ENCODE results near the gene PPP4R1.
"Not testable (repeated sequence)": the region's sequence is repeated elsewhere in the genome, so short reads cannot be mapped to it uniquely, and the experiment has no call there.

The PPP4R1 gene

GRCh38 chr18:9642799-9643462 is 28.6 kb upstream of the PPP4R1 start:
- Histone ChIP-seq H3K9ac (ENCODE audit: low read depth, low read length, poor library complexity) (no peak overlapping the region), H4K91ac (ENCODE audit: low read depth, low read length, poor library complexity) (no peak overlapping the region), H3K4me1 (ENCODE audit: control insufficient read depth in 2 of 2, insufficient read depth in 1 of 2, low read depth in 1 of 2, low read length in 2 of 2) (peaks cover 3 to 13% of the 10 kb centered on the region in 2 donors), H3K36me3 (replicated peaks in 1 of 2; ENCODE audit: control insufficient read depth in 2 of 2, insufficient read depth in 2 of 2, low read length in 2 of 2) (no peaks in the 10 kb centered on the region), H3K79me1 (ENCODE audit: low read depth, low read length) (no peaks in the 10 kb centered on the region), H3K4me2 (ENCODE audit: insufficient read depth, low read length, poor library complexity, severe bottlenecking) (no peak overlapping the region), H4K8ac (ENCODE audit: low read depth, low read length) (no peak overlapping the region), H3K18ac (ENCODE audit: low read length) (no peak overlapping the region), H3K14ac (ENCODE audit: low read length) (no peak overlapping the region), H2BK120ac (ENCODE audit: low read depth, low read length) (no peak overlapping the region), H3K27ac (replicated peaks; ENCODE audit: low read length) (peak overlapping the region; percentile 45), H2BK12ac (ENCODE audit: low read length) (no peak overlapping the region), H3K4ac (ENCODE audit: low read length) (no peak overlapping the region), H3K9me3 (replicated peaks in 1 of 2; ENCODE audit: control insufficient read depth in 2 of 2, insufficient read depth in 1 of 2, low read depth in 1 of 2, low read length in 2 of 2) (peaks cover 0 to 4% of the 10 kb centered on the region in 2 donors), H2BK5ac (ENCODE audit: low read length) (no peak overlapping the region), H2BK15ac (ENCODE audit: low read length) (no peak overlapping the region), H3K23ac (ENCODE audit: low read depth, low read length, poor library complexity) (no peak overlapping the region), H3K27me3 (ENCODE audit: control insufficient read depth in 3 of 3, insufficient read depth in 3 of 3, low read depth in 1 of 3, low read length in 3 of 3) (no peaks in the 10 kb centered on the region), H3K4me3 (ENCODE audit: low read length in 2 of 2) (no peak overlapping the region), H2AFZ (ENCODE audit: low read length) (peak overlapping the region; percentile 27), H2AK5ac (ENCODE audit: low read depth, low read length) (no peak overlapping the region)
- DNase-seq (ENCODE audit: low spot score) = no peak
- no CpG with 5 or more reads among the region's 9 CpGs for WGBS, 2 donors (ENCODE audit: extremely low coverage in 2 of 2, insufficient read length in 2 of 2, insufficient replicate concordance in 1 of 2)

GRCh38 chr18:9641081-9641480 is 26.7 kb upstream of the PPP4R1 start:
- H3K23ac ChIP-seq (ENCODE audit: low read depth, low read length, poor library complexity); H2BK15ac ChIP-seq (ENCODE audit: low read length); H3K4me2 ChIP-seq (ENCODE audit: insufficient read depth, low read length, poor library complexity, severe bottlenecking); H2AFZ ChIP-seq (ENCODE audit: low read length); H3K9me3 ChIP-seq (replicated peaks in 1 of 2; ENCODE audit: control insufficient read depth in 2 of 2, insufficient read depth in 1 of 2, low read depth in 1 of 2, low read length in 2 of 2); H3K4ac ChIP-seq (ENCODE audit: low read length); H3K4me3 ChIP-seq (ENCODE audit: low read length in 2 of 2); H4K91ac ChIP-seq (ENCODE audit: low read depth, low read length, poor library complexity); H2BK5ac ChIP-seq (ENCODE audit: low read length); H2AK5ac ChIP-seq (ENCODE audit: low read depth, low read length); H3K18ac ChIP-seq (ENCODE audit: low read length); DNase-seq (ENCODE audit: low spot score); H3K9ac ChIP-seq (ENCODE audit: low read depth, low read length, poor library complexity); H3K14ac ChIP-seq (ENCODE audit: low read length); H3K27me3 ChIP-seq (ENCODE audit: control insufficient read depth in 3 of 3, insufficient read depth in 3 of 3, low read depth in 1 of 3, low read length in 3 of 3); H2BK12ac ChIP-seq (ENCODE audit: low read length); H3K27ac ChIP-seq (replicated peaks; ENCODE audit: low read length); H3K79me1 ChIP-seq (ENCODE audit: low read depth, low read length); H3K36me3 ChIP-seq (replicated peaks in 1 of 2; ENCODE audit: control insufficient read depth in 2 of 2, insufficient read depth in 2 of 2, low read length in 2 of 2); H4K8ac ChIP-seq (ENCODE audit: low read depth, low read length): not testable (repeated sequence)
- peaks cover 3 to 12% of the 10 kb centered on the region in 2 donors for H3K4me1 ChIP-seq (ENCODE audit: control insufficient read depth in 2 of 2, insufficient read depth in 1 of 2, low read depth in 1 of 2, low read length in 2 of 2)
- H2BK120ac ChIP-seq (ENCODE audit: low read depth, low read length) = peak overlapping the region; percentile 12
- no CpG with 5 or more reads among the region's 1 CpG for WGBS, 2 donors (ENCODE audit: extremely low coverage in 2 of 2, insufficient read length in 2 of 2, insufficient replicate concordance in 1 of 2)

- Histone ChIP-seq H3K9ac (ENCODE audit: low read depth, low read length, poor library complexity) (no peak overlapping the region), H4K8ac (ENCODE audit: low read depth, low read length) (no peak overlapping the region), H2AK5ac (ENCODE audit: low read depth, low read length) (no peak overlapping the region), H3K4me2 (ENCODE audit: insufficient read depth, low read length, poor library complexity, severe bottlenecking) (no peak overlapping the region), H3K79me1 (ENCODE audit: low read depth, low read length) (no peaks in the 10 kb centered on the region), H3K4me1 (ENCODE audit: control insufficient read depth in 2 of 2, insufficient read depth in 1 of 2, low read depth in 1 of 2, low read length in 2 of 2) (peaks cover 3 to 8% of the 10 kb centered on the region in 2 donors), H3K18ac (ENCODE audit: low read length) (no peak overlapping the region), H3K36me3 (replicated peaks in 1 of 2; ENCODE audit: control insufficient read depth in 2 of 2, insufficient read depth in 2 of 2, low read length in 2 of 2) (no peaks in the 10 kb centered on the region), H2BK5ac (ENCODE audit: low read length) (no peak overlapping the region), H3K4me3 (ENCODE audit: low read length in 2 of 2) (no peak overlapping the region), H3K27me3 (ENCODE audit: control insufficient read depth in 3 of 3, insufficient read depth in 3 of 3, low read depth in 1 of 3, low read length in 3 of 3) (no peaks in the 10 kb centered on the region), H2BK15ac (ENCODE audit: low read length) (no peak overlapping the region), H3K23ac (ENCODE audit: low read depth, low read length, poor library complexity) (no peak overlapping the region), H4K91ac (ENCODE audit: low read depth, low read length, poor library complexity) (no peak overlapping the region), H2AFZ (ENCODE audit: low read length) (no peak overlapping the region), H3K4ac (ENCODE audit: low read length) (no peak overlapping the region), H3K9me3 (replicated peaks in 1 of 2; ENCODE audit: control insufficient read depth in 2 of 2, insufficient read depth in 1 of 2, low read depth in 1 of 2, low read length in 2 of 2) (peaks cover 0 to 11% of the 10 kb centered on the region in 2 donors), H3K14ac (ENCODE audit: low read length) (no peak overlapping the region), H2BK120ac (ENCODE audit: low read depth, low read length) (no peak overlapping the region), H3K27ac (replicated peaks; ENCODE audit: low read length) (no peak overlapping the region), H2BK12ac (ENCODE audit: low read length) (no peak overlapping the region)
- DNase-seq (ENCODE audit: low spot score) = no peak
- no CpG with 5 or more reads among the region's 4 CpGs for WGBS, 2 donors (ENCODE audit: extremely low coverage in 2 of 2, insufficient read length in 2 of 2, insufficient replicate concordance in 1 of 2)
These were observed 24.5 kb upstream of the PPP4R1 start for GRCh38 chr18:9638886-9639285.

- Histone ChIP-seq H3K9ac (ENCODE audit: low read depth, low read length, poor library complexity) (no peak overlapping the region), H3K4me2 (ENCODE audit: insufficient read depth, low read length, poor library complexity, severe bottlenecking) (no peak overlapping the region), H3K27ac (replicated peaks; ENCODE audit: low read length) (no peak overlapping the region), H2AK5ac (ENCODE audit: low read depth, low read length) (peak overlapping the region; percentile 14), H2BK15ac (ENCODE audit: low read length) (no peak overlapping the region), H3K27me3 (ENCODE audit: control insufficient read depth in 3 of 3, insufficient read depth in 3 of 3, low read depth in 1 of 3, low read length in 3 of 3) (no peaks in the 10 kb centered on the region), H3K4me1 (ENCODE audit: control insufficient read depth in 2 of 2, insufficient read depth in 1 of 2, low read depth in 1 of 2, low read length in 2 of 2) (peaks cover 0 to 2% of the 10 kb centered on the region in 2 donors), H3K4ac (ENCODE audit: low read length) (no peak overlapping the region), H3K79me1 (ENCODE audit: low read depth, low read length) (no peaks in the 10 kb centered on the region), H3K9me3 (replicated peaks in 1 of 2; ENCODE audit: control insufficient read depth in 2 of 2, insufficient read depth in 1 of 2, low read depth in 1 of 2, low read length in 2 of 2) (peaks cover 0 to 11% of the 10 kb centered on the region in 2 donors), H2BK12ac (ENCODE audit: low read length) (no peak overlapping the region), H2AFZ (ENCODE audit: low read length) (peak overlapping the region; percentile 21), H3K4me3 (ENCODE audit: low read length in 2 of 2) (no peak overlapping the region), H2BK120ac (ENCODE audit: low read depth, low read length) (no peak overlapping the region), H3K23ac (ENCODE audit: low read depth, low read length, poor library complexity) (no peak overlapping the region), H2BK5ac (ENCODE audit: low read length) (no peak overlapping the region), H4K91ac (ENCODE audit: low read depth, low read length, poor library complexity) (no peak overlapping the region), H3K14ac (ENCODE audit: low read length) (no peak overlapping the region), H3K36me3 (replicated peaks in 1 of 2; ENCODE audit: control insufficient read depth in 2 of 2, insufficient read depth in 2 of 2, low read length in 2 of 2) (no peaks in the 10 kb centered on the region), H3K18ac (ENCODE audit: low read length) (no peak overlapping the region), H4K8ac (ENCODE audit: low read depth, low read length) (no peak overlapping the region)
- no CpG with 5 or more reads among the region's 11 CpGs for WGBS, 2 donors (ENCODE audit: extremely low coverage in 2 of 2, insufficient read length in 2 of 2, insufficient replicate concordance in 1 of 2)
- no peak for DNase-seq (ENCODE audit: low spot score)
These were observed 22.8 kb upstream of the PPP4R1 start for GRCh38 chr18:9637036-9637767.

Measured in neuronal stem cell (in vitro differentiated cells).